Lower lobe of right lung (tissue), 2 donors: ENCODE measurements around the gene KIF27. TPM values are rescaled to one million over a fixed set of nuclear protein-coding genes. Genes with fewer than 3 reads are reported as not detected.
"Not testable (repeated sequence)": the region's sequence is repeated elsewhere in the genome, so short reads cannot be mapped to it uniquely, and the experiment has no call there.

Experiments used
- ATAC-seq, 2 donors: fragments of 200-7000 bp; cut with Tn5 transposase; one replicate each; pipeline ENCODE4 v1.9.1; 2020 to 2022; ENCODE audit warnings: mild to moderate bottlenecking in 2 of 2, moderate library complexity in 2 of 2
- DNase-seq: peaks from one replicate; pipeline ENCODE4 v3.0.0-alpha.2; 2020
- H3K27ac ChIP-seq: fragments of 200-600 bp; one replicate; pipeline ENCODE4 v1.8.0; 2022
- H3K27me3 ChIP-seq: fragments of 200-600 bp; one replicate; pipeline ENCODE4 v1.8.0; 2022; ENCODE audit warnings: low read depth
- H3K36me3 ChIP-seq: fragments of 200-600 bp; one replicate; pipeline ENCODE4 v1.8.0; 2022; ENCODE audit warnings: mild to moderate bottlenecking
- H3K4me1 ChIP-seq: fragments of 200-600 bp; one replicate; pipeline ENCODE4 v1.8.0; 2022
- H3K4me3 ChIP-seq: fragments of 200-600 bp; one replicate; pipeline ENCODE4 v1.8.0; 2022; ENCODE audit warnings: mild to moderate bottlenecking
- H3K9me3 ChIP-seq: fragments of 200-600 bp; one replicate; pipeline ENCODE4 v1.8.0; 2022
- intact Hi-C: fragments of 100-400 bp; cut with DNase I; formaldehyde crosslinking; loops from one replicate; pipeline ENCODE4 v1.11.0; 2022
- total RNA-seq: library from RNA; stranded (reverse); fragmentation: NEBNext Ultra II Directional; extraction: Animal tissue kit (Norgen Biotek cat#: 25700); gene quantifications from one replicate; pipeline ENCODE4 v1.2.1, GENCODE V29; 2021
- TF ChIP-seq, protein P1 (sequence below): fragments of 200-600 bp; IDR thresholded peaks from one replicate; pipeline ENCODE4 v1.8.0; 2022; ENCODE audit warnings: antibody characterized with exemption, mild to moderate bottlenecking
- donor health status: DM: no; HTN: yes; CAD: no; lungs with severe emphysema.

KIF27 gene
- total RNA-seq, 1 donor from 2014 or later, result 10.4 TPM

DNA sequence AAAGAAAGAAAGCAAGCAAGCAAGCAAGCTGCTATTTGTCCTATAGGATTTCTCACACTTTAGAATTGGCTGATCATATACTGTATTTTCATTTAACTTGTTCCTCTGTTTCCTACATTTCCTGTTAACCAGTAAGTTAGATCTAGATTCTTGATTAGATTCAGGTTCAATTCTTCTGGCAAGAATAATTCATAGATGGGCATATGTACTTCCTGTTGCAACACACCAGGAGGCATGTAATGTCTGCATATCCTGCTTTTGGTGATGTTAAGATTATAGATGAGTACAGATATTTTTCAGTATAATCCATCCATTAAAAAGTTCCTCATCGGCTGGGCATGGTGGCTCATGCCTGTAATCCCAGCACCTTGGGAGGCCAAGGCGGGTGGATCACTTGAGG is 10.8 kb upstream of the KIF27 start:
- H3K27me3 ChIP-seq, result no peaks in the 10 kb centered on the region
- TF ChIP-seq, protein P1, sequence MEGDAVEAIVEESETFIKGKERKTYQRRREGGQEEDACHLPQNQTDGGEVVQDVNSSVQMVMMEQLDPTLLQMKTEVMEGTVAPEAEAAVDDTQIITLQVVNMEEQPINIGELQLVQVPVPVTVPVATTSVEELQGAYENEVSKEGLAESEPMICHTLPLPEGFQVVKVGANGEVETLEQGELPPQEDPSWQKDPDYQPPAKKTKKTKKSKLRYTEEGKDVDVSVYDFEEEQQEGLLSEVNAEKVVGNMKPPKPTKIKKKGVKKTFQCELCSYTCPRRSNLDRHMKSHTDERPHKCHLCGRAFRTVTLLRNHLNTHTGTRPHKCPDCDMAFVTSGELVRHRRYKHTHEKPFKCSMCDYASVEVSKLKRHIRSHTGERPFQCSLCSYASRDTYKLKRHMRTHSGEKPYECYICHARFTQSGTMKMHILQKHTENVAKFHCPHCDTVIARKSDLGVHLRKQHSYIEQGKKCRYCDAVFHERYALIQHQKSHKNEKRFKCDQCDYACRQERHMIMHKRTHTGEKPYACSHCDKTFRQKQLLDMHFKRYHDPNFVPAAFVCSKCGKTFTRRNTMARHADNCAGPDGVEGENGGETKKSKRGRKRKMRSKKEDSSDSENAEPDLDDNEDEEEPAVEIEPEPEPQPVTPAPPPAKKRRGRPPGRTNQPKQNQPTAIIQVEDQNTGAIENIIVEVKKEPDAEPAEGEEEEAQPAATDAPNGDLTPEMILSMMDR, result no peak
- intact Hi-C loops, result no loop called here
- no peak overlapping the region for H3K4me3 ChIP-seq
- H3K9me3 ChIP-seq, result no peaks in the 10 kb centered on the region
- H3K4me1 ChIP-seq, result peaks cover 18% of the 10 kb centered on the region
- no peak for ATAC-seq
- H3K36me3 ChIP-seq, result no peaks in the 10 kb centered on the region
- no peak for DNase-seq
- no peak overlapping the region for H3K27ac ChIP-seq

DNA sequence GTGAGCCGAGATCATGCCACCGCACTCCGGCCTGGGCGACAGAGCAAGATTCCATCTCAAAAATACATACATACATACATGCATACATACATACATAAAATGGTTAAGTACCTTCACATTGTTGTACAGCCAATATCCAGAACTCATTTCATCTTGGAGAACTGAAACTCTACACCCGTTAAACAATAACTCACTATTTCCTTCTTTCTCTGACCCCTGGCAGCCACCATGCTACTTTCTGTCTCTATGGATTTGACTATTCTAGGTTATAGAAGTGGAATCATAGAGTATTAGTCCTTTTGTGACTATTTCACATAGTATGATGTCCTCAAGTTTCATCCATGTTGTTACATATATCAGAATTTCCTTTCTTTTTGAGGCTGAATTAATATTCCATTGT is 9.6 kb upstream of the KIF27 start:
- intact Hi-C loops, result no loop called here
- Histone ChIP-seq H3K27me3 (no peaks in the 10 kb centered on the region), H3K27ac (no peak overlapping the region), H3K36me3 (no peaks in the 10 kb centered on the region), H3K4me3 (no peak overlapping the region), H3K4me1 (peaks cover 18% of the 10 kb centered on the region), H3K9me3 (no peaks in the 10 kb centered on the region)
- DNase-seq (no peak), ATAC-seq (no peak)
- TF ChIP-seq, protein P1, result no peak

DNA sequence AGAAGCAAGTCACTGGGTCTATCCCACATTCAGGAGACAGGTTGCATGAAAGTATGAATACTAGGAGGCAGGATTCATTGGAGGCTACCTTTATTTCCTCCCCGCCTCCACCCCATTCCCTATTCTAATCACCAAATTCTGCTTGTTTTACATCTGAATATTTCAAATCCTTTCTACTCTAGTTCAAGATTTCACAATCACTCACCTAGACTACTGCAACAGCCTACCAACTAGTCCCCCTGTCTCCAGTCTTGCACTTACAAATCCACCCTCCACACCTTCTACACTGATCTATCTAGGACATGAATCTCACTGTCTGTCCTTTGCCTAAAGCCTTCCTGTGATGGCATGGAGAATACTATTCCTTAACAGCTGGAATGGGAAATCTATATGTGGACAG is 6.4 kb upstream of the KIF27 start:
- TF ChIP-seq, protein P1, result no peak
- Histone ChIP-seq H3K27me3 (no peaks in the 10 kb centered on the region), H3K27ac (no peak overlapping the region), H3K4me3 (no peak overlapping the region), H3K4me1 (no peaks in the 10 kb centered on the region), H3K9me3 (no peaks in the 10 kb centered on the region), H3K36me3 (no peaks in the 10 kb centered on the region)
- ATAC-seq (no peak), DNase-seq (no peak)
- intact Hi-C loops, result no loop called here

DNA sequence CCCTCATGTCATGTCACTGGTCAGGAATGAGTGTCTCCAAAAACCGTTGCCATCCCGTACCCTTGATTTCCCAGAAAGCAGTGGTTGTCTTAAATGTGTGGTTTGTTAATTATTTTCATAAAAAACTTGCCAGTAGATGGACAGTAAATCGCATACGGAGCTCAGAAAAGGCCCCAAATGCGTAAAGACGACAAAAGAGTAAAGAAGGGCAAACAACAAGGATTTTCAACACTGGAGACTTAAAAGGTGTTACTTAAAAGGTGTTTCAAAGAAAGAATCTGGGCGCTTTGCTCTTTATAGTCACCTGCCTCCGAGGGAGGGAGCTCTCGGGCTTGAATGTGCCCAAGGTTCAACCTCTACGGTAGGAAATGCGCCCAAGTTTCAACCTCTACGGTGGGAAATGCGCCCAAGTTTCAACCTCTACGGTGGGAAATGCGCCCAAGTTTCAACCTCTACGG is 734 bp downstream of the KIF27 start:
- no peaks in the 10 kb centered on the region for H3K9me3 ChIP-seq
- no peaks in the 10 kb centered on the region for H3K27me3 ChIP-seq
- DNase-seq (no peak), ATAC-seq (peak; percentile 46 to 74)
- H3K4me3 ChIP-seq, result peak overlapping the region; percentile 78
- peak overlapping the region; percentile 97 for H3K27ac ChIP-seq
- peaks cover 15% of the 10 kb centered on the region for H3K4me1 ChIP-seq
- TF ChIP-seq, protein P1, result peak; percentile 25
- no peaks in the 10 kb centered on the region for H3K36me3 ChIP-seq
- intact Hi-C loops, result no loop called here

DNA sequence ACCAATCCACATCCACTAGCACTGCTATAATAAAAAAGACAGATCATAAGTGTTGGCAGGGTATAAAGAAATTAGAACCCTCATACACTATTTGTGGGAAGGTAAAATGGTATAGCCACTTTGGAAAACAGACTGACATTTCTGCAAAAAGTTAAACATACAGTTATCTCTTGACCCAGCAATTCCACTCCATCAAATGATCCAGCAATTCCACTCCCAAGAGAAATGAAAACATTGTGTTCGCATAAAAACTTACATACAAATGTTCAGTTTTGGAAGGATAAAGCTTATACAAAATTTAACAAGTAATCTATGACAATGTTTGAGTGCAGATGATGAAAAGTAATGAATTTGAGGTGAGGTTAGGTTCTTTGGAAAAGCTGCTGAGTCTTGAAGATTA is 2.1 kb downstream of the KIF27 start:
- intact Hi-C loops, result no loop called here
- TF ChIP-seq, protein P1, result no peak
- Histone ChIP-seq H3K4me1 (peaks cover 15% of the 10 kb centered on the region), H3K4me3 (no peak overlapping the region), H3K27ac (no peak overlapping the region), H3K27me3 (no peaks in the 10 kb centered on the region), H3K9me3 (no peaks in the 10 kb centered on the region), H3K36me3 (no peaks in the 10 kb centered on the region)
- DNase-seq (no peak), ATAC-seq (no peak)

DNA sequence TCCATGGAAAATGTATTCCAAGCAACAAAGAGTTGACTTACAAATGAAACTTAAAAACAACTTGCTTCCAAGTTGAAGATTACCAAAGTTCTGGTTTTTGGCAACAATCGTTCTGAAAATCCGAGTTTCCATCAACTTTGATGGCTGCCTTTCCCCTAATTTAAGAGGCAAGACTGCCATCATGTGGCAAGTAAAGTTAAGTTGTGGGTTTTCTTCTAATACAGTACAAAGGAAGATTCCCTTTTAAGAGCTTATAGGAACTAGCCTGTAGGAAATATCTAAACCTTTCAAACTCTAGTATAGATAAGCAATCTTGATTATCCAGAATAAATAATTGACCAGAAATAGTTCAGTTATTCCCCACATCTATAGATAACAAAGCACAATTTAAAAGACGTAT is 9.0 kb downstream of the KIF27 start:
- TF ChIP-seq, protein P1, result peak; percentile 42
- H3K27me3 ChIP-seq, H3K36me3 ChIP-seq, H3K4me3 ChIP-seq, H3K4me1 ChIP-seq, H3K27ac ChIP-seq, intact Hi-C loops, H3K9me3 ChIP-seq, DNase-seq: not testable (repeated sequence)
- ATAC-seq, result peak in 1 of 2 donors; percentile 66
